ENCODE measurements around the gene ENC1.

DNA sequence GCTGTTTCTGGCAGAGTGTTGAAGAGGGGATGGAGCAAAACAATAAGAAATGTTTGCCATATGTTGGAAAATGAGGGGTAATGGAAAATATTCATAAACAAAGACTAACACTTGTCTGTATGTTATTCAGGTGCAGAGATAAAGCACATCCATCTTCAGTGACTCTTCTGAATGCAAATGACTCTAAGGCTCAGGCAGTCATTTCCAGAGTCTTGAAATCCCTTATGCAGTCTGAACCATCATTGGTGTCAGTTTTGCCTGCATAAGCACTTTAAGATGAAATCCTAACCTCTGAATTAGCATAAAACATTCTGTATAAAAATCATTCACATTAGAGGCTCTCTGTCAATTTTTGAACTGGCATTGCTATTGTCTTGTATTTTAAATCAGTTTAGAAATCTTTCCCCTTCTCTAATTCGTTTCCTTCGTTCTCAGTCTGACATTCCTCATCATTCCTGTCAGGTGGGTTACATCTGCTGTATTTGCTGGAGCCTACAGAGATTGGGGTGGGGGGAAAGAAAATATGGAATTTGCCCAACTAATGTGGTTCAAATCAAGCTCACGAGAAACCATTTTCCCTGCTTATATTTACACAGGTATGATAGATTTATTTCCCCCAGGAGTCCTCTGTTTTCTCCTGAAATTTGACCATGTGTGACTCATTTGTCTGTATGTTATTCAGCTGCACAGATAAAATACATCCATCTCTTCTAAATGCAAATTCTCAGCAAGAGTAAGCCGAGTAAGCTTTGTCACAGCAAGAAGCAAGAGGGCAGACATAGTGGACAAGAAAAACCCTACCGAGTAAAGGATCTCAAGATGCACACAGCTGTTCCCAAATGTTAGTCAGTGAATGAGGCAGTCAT, 31.6 kb downstream of the ENC1 start:
- TF ChIP-seq CTCF (IDR thresholded peaks at IDR 0.05) (no peak), EP300 (IDR thresholded peaks at IDR 0.05; ENCODE audit: low read depth) (no peak), POLR2A (IDR thresholded peaks at IDR 0.05) (no peak)
